22Rv1 (cell line): ENCODE measurements around the gene GYS1.

Experiments used
- CTCF ChIP-seq: fragments of 450-650 bp; IDR thresholded peaks from 2 replicates; pipeline ENCODE4 v1.5.1; 2017; ENCODE audit warnings: mild to moderate bottlenecking
- ZFX ChIP-seq: fragments of 450-650 bp; IDR thresholded peaks from 2 replicates; pipeline ENCODE4 v1.6.1; 2017; ENCODE audit warnings: antibody characterized with exemption, borderline replicate concordance

- TF ChIP-seq CTCF, result no peak
- TF ChIP-seq ZFX, result no peak
Observed at GRCh38 chr19:48958006-48958405, 35.1 kb downstream of the GYS1 start.
